Measurements from ENCODE around the gene AGBL4.

DNA sequence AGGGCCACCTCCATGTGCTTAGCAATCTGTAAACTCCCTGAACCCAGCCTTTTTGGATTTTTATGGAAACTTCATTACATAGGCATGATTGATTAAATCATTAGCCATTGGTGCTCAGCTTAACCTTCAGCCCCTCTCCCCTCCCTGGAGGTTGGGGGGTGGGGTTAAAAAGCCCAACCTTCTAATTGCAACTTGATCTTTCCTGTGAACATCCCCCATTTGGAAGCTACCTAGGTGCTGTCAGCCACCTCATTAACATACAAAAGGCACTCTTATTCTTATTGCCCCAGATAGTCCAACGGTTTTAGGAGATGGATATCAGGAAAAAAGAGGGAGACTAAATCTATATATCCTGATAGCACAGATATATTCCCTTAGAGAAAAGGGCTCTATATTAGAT is 823.0 kb downstream of the AGBL4 start:
- TF ChIP-seq POLR2A (IDR thresholded peaks at IDR 0.05), result no peak
- TF ChIP-seq CTCF (IDR thresholded peaks at IDR 0.05), result no peak

Data from heart left ventricle (tissue), 13 donors.